ENCODE measurements around the gene IP6K2.
A peak's percentile ranks its signal among the peaks of the same experiment; 100 is the strongest.
"Not testable (repeated sequence)": the region's sequence is repeated elsewhere in the genome, so short reads cannot be mapped to it uniquely, and the experiment has no call there.

Gene IP6K2

GRCh38 chr3:48716982-48717746 is at the start of gene IP6K2:
TSS of gene IP6K2 (minus strand) at chr3:48717221. CDS start at chr3:48695291, 21,930 bp downstream.
- peak; percentile 97 for DNase-seq

DNA sequence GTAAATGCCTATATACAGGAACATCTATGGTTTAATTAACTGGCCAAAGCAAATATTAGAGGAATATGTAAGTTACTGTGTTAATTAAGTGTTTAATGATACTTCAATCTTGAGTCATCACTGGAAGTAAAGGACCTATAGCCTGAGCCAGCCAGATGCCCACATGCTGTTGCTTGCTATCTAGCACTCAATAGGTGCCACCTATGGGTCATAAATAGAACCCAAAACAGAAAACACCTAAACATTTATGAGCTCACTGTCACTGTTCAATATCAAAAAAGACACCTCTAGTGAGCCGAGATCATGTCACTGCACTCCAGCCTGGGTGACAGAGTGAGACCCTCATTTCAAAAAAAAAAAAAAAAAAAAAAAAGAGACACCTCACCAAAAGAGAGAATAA is 48.4 kb upstream of the IP6K2 start:
- DNase-seq: peak; percentile 6

DNA sequence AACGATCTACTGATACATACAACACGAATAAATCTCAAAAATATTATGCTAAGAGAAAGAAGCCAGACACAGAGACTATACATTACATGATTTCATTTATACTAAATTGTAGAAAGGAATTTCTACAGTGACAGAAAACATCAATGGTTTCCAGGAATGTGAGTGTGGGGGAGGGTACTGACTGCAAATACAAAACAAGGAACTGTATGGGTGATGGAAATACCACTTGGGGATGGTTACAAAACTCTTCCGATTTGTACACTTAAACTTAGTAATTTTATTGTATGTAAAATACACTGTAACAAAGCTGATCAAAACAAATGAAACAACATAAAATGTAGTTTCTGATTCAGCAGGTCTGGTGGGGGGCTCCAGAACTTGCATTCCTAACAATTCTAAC is 45.8 kb upstream of the IP6K2 start:
- DNase-seq: peak; percentile 5

GRCh38 chr3:48759991-48760540 is 43.0 kb upstream of the IP6K2 start:
- not testable (repeated sequence) for DNase-seq

GRCh38 chr3:48759531-48759930 is 42.5 kb upstream of the IP6K2 start:
- DNase-seq: not testable (repeated sequence)

DNA sequence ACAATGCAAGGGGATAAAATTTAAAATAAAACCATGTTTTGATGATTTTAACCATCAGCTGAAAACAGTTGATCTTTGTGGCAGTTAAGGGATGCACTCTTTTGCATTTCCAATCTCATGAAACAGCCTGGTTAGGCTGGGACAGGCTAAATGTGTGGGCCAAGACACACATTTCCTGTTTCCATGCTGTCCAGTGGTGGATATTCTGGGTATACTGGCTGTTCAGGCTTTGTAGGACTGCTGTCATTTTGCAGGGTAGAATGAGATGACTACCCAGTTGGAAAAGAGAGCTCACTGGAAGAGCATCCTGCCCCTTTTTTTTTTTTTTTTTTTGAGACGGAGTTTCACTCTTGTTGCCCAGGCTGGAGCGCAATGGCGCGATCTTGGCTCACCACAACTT is 42.0 kb upstream of the IP6K2 start:
- no peak for DNase-seq

DNA sequence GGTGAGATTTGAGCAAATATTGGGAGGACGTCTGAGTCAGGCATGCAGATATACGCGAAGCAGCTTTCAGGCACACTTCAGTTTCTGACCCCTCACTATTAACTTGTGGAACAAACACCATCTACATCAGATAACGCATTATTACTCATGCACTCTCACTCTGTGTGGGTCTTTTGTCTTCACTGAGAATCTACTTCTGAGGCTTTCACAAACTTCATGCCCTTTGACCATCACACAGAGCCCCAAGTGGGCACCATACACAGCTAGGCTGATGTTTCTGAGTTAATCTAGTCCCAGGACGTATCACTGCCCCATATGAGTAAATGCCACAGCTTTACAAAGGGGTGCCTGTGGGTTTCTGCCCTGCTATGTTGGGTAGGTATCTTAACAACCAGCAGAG is 39.6 kb upstream of the IP6K2 start:
- DNase-seq: no peak

- peak; percentile 85 for DNase-seq
Measured at GRCh38 chr3:48750856-48751255, 33.8 kb upstream of the IP6K2 start.

GRCh38 chr3:48748754-48749153 is 31.7 kb upstream of the IP6K2 start:
- peak; percentile 99 for DNase-seq

DNA sequence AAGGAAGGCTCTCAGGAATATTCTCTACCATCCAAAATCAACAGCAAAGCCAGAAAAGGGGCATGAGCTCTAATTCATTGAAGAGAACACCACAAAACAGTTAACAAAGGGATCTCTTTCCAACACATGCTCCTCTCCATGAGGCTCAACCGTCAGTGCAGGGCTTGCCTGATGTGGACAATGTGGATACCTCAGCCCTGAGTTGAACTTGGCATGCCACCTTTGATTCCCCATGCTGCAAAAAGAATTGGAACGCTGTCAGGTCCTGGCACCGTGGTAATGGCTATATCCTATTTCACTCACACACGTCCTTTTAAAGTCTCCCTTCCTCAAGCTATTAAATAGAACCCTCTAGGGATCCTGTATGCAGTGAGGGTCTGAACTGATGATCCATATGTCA is 30.7 kb upstream of the IP6K2 start:
- no peak for DNase-seq

- no peak for DNase-seq
Measured at GRCh38 chr3:48747015-48747615, 30.1 kb upstream of the IP6K2 start.

GRCh38 chr3:48743773-48744172 is 26.8 kb upstream of the IP6K2 start:
- no peak for DNase-seq

DNA sequence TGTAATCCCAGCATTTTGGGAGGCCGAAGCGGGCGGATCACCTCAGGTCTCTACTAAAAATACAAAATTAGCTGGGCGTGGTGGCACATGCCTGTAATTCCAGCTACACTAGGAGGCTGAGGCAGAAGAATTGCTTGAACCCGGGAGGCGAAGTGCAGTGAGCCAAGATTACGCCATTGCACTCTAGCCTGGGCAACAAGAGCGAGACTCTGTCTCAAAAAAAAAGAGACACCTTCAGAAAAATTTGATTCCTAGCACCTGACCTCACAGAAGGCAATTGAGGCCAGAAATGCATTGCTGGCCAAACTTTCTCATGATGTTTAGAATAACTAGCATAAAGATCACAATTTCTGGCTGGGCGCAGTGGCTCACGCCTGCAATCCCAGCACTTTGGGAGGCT is 24.2 kb upstream of the IP6K2 start:
- not testable (repeated sequence) for DNase-seq

DNA sequence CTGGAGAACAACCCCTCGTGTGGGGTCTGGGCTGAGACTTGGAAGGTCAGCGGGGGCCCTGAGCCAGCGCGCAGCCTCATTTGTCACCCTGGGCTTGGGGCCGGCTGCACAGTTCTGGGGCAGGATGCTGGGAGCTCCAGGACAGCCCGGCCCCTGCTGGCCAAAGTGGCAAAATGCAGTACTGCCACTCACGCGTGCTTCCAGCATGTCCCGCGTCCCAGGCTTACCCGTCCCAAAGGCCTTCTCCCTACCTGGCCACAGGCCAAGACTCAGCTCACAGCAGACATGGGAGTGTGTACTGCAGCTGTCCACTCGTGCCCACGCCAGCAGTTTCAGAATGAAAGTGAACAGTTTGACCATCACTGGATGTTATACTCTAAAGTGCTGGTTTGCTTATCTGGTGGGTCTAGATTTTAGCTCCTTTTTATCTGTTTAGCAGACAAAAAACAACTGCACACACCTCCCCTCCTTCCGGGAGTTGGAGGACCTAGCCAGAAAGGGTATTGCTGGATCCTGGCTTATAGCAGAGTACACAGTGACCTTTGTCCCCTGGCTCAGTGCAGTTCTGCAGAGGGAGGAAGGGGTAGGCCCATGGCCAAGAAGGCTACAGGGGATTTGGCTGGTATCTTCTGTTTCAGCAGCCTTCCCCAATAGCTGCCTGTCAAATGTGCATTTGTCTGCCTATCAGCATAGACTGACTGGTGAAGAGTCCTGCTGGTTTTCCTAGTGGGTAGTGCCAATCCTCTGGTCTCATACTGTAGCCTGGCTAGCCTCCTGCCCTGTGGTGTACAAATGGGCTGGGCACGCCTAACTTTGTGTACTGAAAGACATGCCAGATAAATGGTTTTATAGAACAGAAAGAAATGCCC is 23.2 kb upstream of the IP6K2 start:
- peak; percentile 57 for DNase-seq

DNA sequence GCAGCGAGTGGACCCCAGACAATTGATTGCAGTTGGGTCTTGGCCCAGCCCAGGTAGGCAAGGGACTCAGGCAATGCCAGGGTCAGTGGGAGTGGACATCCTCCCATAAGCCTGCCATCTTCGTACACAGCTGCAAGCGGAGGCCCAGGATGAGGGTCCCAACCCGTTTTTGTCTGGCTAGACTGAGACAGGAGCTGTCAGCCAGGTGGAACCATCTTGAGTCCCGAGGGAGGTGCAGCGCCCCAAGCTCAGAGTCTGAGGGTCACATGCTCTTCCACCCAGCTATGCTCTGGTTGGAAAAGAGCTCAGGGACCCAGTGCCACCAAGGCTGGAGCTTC is 22.6 kb upstream of the IP6K2 start:
- DNase-seq: no peak

- no peak for DNase-seq
Measured at GRCh38 chr3:48738926-48739616, 22.1 kb upstream of the IP6K2 start.

DNA sequence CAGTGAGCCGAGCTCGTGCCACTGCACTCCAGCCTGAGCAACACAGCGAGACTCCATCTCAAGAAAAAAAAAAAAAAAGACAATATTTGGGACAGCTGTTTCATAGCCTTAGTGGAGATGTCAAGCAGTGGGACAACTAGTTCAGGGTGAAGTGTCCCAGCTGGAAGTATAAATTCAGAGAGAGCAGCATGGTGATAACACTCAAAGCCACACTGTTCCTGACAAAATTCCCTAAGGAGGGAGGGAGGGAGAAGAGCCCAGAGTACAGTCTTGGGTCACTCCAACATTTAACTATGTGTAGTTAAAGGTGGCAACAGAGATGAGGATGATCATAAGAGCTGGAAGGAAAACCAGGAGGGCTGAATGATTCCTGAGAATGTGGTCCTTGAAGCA is 21.1 kb upstream of the IP6K2 start:
- DNase-seq: no peak

- DNase-seq: peak; percentile 28
Measured at GRCh38 chr3:48735075-48735767, 18.2 kb upstream of the IP6K2 start.

- not testable (repeated sequence) for DNase-seq
Measured at GRCh38 chr3:48734541-48734940, 17.5 kb upstream of the IP6K2 start.

DNA sequence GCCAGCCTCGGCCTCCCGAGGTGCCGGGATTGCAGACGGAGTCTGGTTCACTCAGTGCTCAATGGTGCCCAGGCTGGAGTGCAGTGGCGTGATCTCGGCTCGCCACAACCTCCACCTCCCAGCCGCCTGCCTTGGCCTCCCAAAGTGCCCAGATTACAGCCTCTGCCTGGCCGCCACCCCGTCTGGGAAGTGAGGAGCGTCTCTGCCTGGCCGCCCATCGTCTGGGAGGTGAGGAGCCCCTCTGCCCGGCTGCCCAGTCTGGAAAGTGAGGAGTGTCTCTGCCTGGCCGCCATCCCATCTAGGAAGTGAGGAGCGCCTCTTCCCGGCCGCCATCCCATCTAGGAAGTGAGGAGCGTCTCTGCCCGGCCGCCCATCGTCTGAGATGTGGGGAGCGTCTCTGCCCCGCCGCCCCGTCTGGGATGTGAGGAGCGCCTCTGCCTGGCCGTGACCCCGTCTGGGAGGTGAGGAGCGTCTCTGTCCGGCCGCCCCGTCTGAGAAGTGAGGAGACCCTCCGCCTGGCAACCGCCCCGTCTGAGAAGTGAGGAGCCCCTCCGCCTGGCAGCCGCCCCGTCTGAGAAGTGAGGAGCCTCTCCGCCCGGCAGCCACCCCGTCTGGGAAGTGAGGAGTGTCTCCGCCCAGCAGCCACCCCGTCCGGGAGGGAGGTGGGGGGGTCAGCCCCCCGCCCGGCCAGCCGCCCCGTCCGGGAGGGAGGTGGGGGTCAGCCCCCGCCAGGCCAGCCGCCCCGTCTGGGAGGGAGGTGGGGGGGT is 16.9 kb upstream of the IP6K2 start:
- not testable (repeated sequence) for DNase-seq

- no peak for DNase-seq
Measured at GRCh38 chr3:48727511-48727910, 10.5 kb upstream of the IP6K2 start.
